SKM-1 (cell line): ENCODE data around the gene NFKBIA.
"Not testable (repeated sequence)": the region's sequence is repeated elsewhere in the genome, so short reads cannot be mapped to it uniquely, and the experiment has no call there.

ENCODE experiments used
- DNase-seq: peaks from one replicate; lab custom pipeline; 2025; ENCODE audit not compliant: unreplicated experiment; lab: John Stamatoyannopoulos, UW

NFKBIA gene

GRCh38 chr14:35404449-35405303 lies at the start of gene NFKBIA:
Gene NFKBIA (minus strand): TSS chr14:35404749. CDS start chr14:35404644, 105 bp downstream.
- DNase-seq: peak; percentile 59

- no peak for DNase-seq
Observed at GRCh38 chr14:35446450-35446849, 41.9 kb upstream of the NFKBIA start.

GRCh38 chr14:35444104-35444503 lies 39.6 kb upstream of the NFKBIA start:
- no peak for DNase-seq

GRCh38 chr14:35441160-35441559 lies 36.6 kb upstream of the NFKBIA start:
- no peak for DNase-seq

- no peak for DNase-seq
Observed at GRCh38 chr14:35438910-35439713, 34.6 kb upstream of the NFKBIA start.

- not testable (repeated sequence) for DNase-seq
Observed at GRCh38 chr14:35438492-35438891, 33.9 kb upstream of the NFKBIA start.

GRCh38 chr14:35435177-35435576 lies 30.6 kb upstream of the NFKBIA start:
- no peak for DNase-seq

- DNase-seq: no peak
Observed at GRCh38 chr14:35433826-35434225, 29.3 kb upstream of the NFKBIA start.

GRCh38 chr14:35430459-35431199 lies 26.1 kb upstream of the NFKBIA start:
- no peak for DNase-seq

GRCh38 chr14:35429951-35430350 lies 25.4 kb upstream of the NFKBIA start:
- no peak for DNase-seq

- DNase-seq: no peak
Observed at GRCh38 chr14:35425850-35426249, 21.3 kb upstream of the NFKBIA start.

GRCh38 chr14:35423621-35424020 lies 19.1 kb upstream of the NFKBIA start:
- DNase-seq: no peak

- no peak for DNase-seq
Observed at GRCh38 chr14:35420036-35420811, 15.7 kb upstream of the NFKBIA start.

- DNase-seq: no peak
Observed at GRCh38 chr14:35419429-35419841, 14.9 kb upstream of the NFKBIA start.

GRCh38 chr14:35418093-35418492 lies 13.5 kb upstream of the NFKBIA start:
- DNase-seq: no peak

- DNase-seq: no peak
Observed at GRCh38 chr14:35416108-35416750, 11.7 kb upstream of the NFKBIA start.

GRCh38 chr14:35414365-35414764 lies 9.8 kb upstream of the NFKBIA start:
- no peak for DNase-seq

- DNase-seq: no peak
Observed at GRCh38 chr14:35412272-35413056, 7.9 kb upstream of the NFKBIA start.

- DNase-seq: no peak
Observed at GRCh38 chr14:35410858-35411257, 6.3 kb upstream of the NFKBIA start.
